Left lung (tissue), 10 donors: Measurements from ENCODE around the gene VEGFA. TPM values are rescaled to one million over a fixed set of nuclear protein-coding genes. Genes with fewer than 3 reads are reported as not detected.

Source experiments
- ATAC-seq: fragments of 200-7000 bp; cut with Tn5 transposase; one replicate; pipeline ENCODE4 v1.9.1; 2020; ENCODE audit warnings: moderate library complexity
- DNase-seq, 4 donors: peaks; one replicate each; pipeline ENCODE4 v3.0.0-alpha.2; 2013 to 2020
- H3K27ac ChIP-seq, 2 donors: fragments of 200-600 bp; sonication (generic) in 1 of 2; one replicate each; pipeline versions ENCODE4 v1.5.0 to v1.8.0; 2020 to 2021
- H3K27me3 ChIP-seq, 2 donors: fragments of 200-600 bp; sonication (generic) in 1 of 2; one replicate each; pipeline versions ENCODE4 v1.5.0 to v1.8.0; 2020 to 2021
- H3K36me3 ChIP-seq, 2 donors: fragments of 200-600 bp; sonication (generic) in 1 of 2; one replicate each; pipeline versions ENCODE4 v1.5.0 to v1.8.0; 2020 to 2021
- H3K4me1 ChIP-seq, 2 donors: fragments of 200-600 bp; one replicate each; pipeline ENCODE4 v1.8.0; 2021
- H3K4me3 ChIP-seq, 2 donors: fragments of 200-600 bp; sonication (generic) in 1 of 2; one replicate each; pipeline versions ENCODE4 v1.5.0 to v1.8.0; 2020 to 2021; ENCODE audit warnings: mild to moderate bottlenecking in 1 of 2
- H3K9me3 ChIP-seq, 2 donors: fragments of 200-600 bp; sonication (generic) in 1 of 2; one replicate each; pipeline versions ENCODE4 v1.5.0 to v1.8.0; 2020 to 2021
- CTCF ChIP-seq, 2 donors: fragments of 200-600 bp; sonication (generic) in 1 of 2; IDR thresholded peaks; one replicate each; pipeline versions ENCODE4 v1.5.0 to v1.8.0; 2021; ENCODE audit warnings: antibody characterized with exemption in 2 of 2
- intact Hi-C, 2 donors: fragments of 100-400 bp; cut with DNase I; formaldehyde crosslinking; loops; one replicate each; pipeline versions ENCODE4 v1.11.2 to v1.14.2; 2022
- polyA plus RNA-seq, 6 donors: library from polyadenylated mRNA; unstranded; fragments of 120-200 nt; gene quantifications; one replicate each; pipeline ENCODE4 v1.2.1, GENCODE V29; 2013; ENCODE audit not compliant: insufficient read length in 6 of 6
- total RNA-seq, 2 donors: library from RNA; stranded (reverse); fragmentation: NEBNext Ultra II Directional; extraction: Animal tissue kit (Norgen Biotek cat#: 25700); gene quantifications; one replicate each; pipeline ENCODE4 v1.2.1, GENCODE V29; 2021
- donor health status: DM: no; HTN: yes; CAD: no.
- donor health status: DM: no; HTN: no; CAD: no.

VEGFA gene
- total and polyA plus RNA-seq, 8 donors, result 147 to 349 (median 288) TPM

- Histone ChIP-seq H3K36me3 (no peaks in the 10 kb centered on the region), H3K27me3 (peaks cover 0 to 4% of the 10 kb centered on the region in 2 donors), H3K9me3 (no peaks in the 10 kb centered on the region), H3K4me1 (peaks cover 11 to 13% of the 10 kb centered on the region in 2 donors), H3K4me3 (no peak overlapping the region), H3K27ac (no peak overlapping the region)
- ATAC-seq, result no peak
- no peak for DNase-seq
- TF ChIP-seq CTCF (IDR thresholded peaks at IDR 0.05), result no peak
- intact Hi-C loops, result no loop called here
Measured at GRCh38 chr6:43834528-43835155, 64.6 kb downstream of the VEGFA start.

GRCh38 chr6:43835872-43836419 lies 65.9 kb downstream of the VEGFA start:
- Histone ChIP-seq H3K27ac (no peak overlapping the region), H3K4me1 (peaks cover 11 to 13% of the 10 kb centered on the region in 2 donors), H3K27me3 (peaks cover 0 to 4% of the 10 kb centered on the region in 2 donors), H3K4me3 (no peak overlapping the region), H3K36me3 (no peaks in the 10 kb centered on the region), H3K9me3 (no peaks in the 10 kb centered on the region)
- ATAC-seq (no peak), DNase-seq (no peak)
- intact Hi-C loops, result no loop called here
- no peak for TF ChIP-seq CTCF (IDR thresholded peaks at IDR 0.05)

Other genes starting within 250 kb of the VEGFA start
- 10 to 100 TPM; 24.0 to 36.8 TPM for gene XPO5, start 194.2 kb upstream of the VEGFA start, total RNA-seq
- gene XPO5, start 194.2 kb upstream of the VEGFA start, polyA plus RNA-seq, result 10 to 100 TPM; 37.6 to 52.9 (median 46.3) TPM
- gene POLH, start 194.0 kb upstream of the VEGFA start, total RNA-seq, result 10 to 100 TPM; 17.8 to 29.0 TPM
- gene POLH, start 194.0 kb upstream of the VEGFA start, polyA plus RNA-seq, result 10 to 100 TPM; 19.3 to 29.8 (median 24.3) TPM
- gene GTPBP2, start 140.9 kb upstream of the VEGFA start, total RNA-seq, result 10 to 100 TPM; 58.6 to 73.0 TPM
- 10 to 100 TPM; 66.5 to 74.8 (median 70.7) TPM for gene GTPBP2, start 140.9 kb upstream of the VEGFA start, polyA plus RNA-seq
- 10 to 100 TPM; 19.3 to 24.6 TPM for gene MAD2L1BP, start 134.4 kb upstream of the VEGFA start, total RNA-seq
- gene MAD2L1BP, start 134.4 kb upstream of the VEGFA start, polyA plus RNA-seq, result 10 to 100 TPM; 23.2 to 26.1 (median 25.4) TPM
- 1 to 10 TPM in 1 of 2 donors, under 1 TPM in 1; 0.32 to 1.9 TPM for gene RSPH9, start 125.2 kb upstream of the VEGFA start, total RNA-seq
- 1 to 10 TPM; 2.8 to 5.6 (median 4.0) TPM for gene RSPH9, start 125.2 kb upstream of the VEGFA start, polyA plus RNA-seq
- gene MRPS18A, start 82.4 kb upstream of the VEGFA start, total RNA-seq, result 10 to 100 TPM; 27.0 to 32.5 TPM
- gene MRPS18A, start 82.4 kb upstream of the VEGFA start, polyA plus RNA-seq, result 10 to 100 TPM; 34.8 to 45.0 (median 39.6) TPM